HG03025 (cell line): ENCODE data around the gene KCNQ5.
"Not testable (repeated sequence)": the region's sequence is repeated elsewhere in the genome, so short reads cannot be mapped to it uniquely, and the experiment has no call there.

Experiments
- ATAC-seq: cut with Tn5 transposase; IDR thresholded peaks from one replicate; pipeline ENCODE4 v1.9.1; 2021; ENCODE audit warnings: mild to moderate bottlenecking, moderate library complexity; ENCODE audit not compliant: unreplicated experiment, low FRiP score

KCNQ5 gene

GRCh38 chr6:73152966-73153757 is 531.3 kb downstream of the KCNQ5 start:
- ATAC-seq: no peak

- no peak for ATAC-seq
Measured at GRCh38 chr6:73156793-73157767, 535.2 kb downstream of the KCNQ5 start.

GRCh38 chr6:73157870-73158269 is 536.0 kb downstream of the KCNQ5 start:
- no peak for ATAC-seq

- no peak for ATAC-seq
Measured at GRCh38 chr6:73169111-73169510, 547.2 kb downstream of the KCNQ5 start.

- no peak for ATAC-seq
Measured at GRCh38 chr6:73169633-73170032, 547.8 kb downstream of the KCNQ5 start.

GRCh38 chr6:73174646-73175045 is 552.8 kb downstream of the KCNQ5 start:
- ATAC-seq: no peak

GRCh38 chr6:73176057-73176456 is 554.2 kb downstream of the KCNQ5 start:
- no peak for ATAC-seq

GRCh38 chr6:73177221-73177944 is 555.5 kb downstream of the KCNQ5 start:
- no peak for ATAC-seq

- ATAC-seq: no peak
Measured at GRCh38 chr6:73180076-73180738, 558.3 kb downstream of the KCNQ5 start.

GRCh38 chr6:73180763-73181619 is 559.1 kb downstream of the KCNQ5 start:
- peak; percentile 81 for ATAC-seq

- ATAC-seq: peak; percentile 46
Measured at GRCh38 chr6:73182021-73182607, 560.2 kb downstream of the KCNQ5 start.

- ATAC-seq: not testable (repeated sequence)
Measured at GRCh38 chr6:73193302-73193701, 571.4 kb downstream of the KCNQ5 start.

GRCh38 chr6:73194744-73195143 is 572.9 kb downstream of the KCNQ5 start:
- ATAC-seq: no peak

GRCh38 chr6:73200247-73200646 is 578.4 kb downstream of the KCNQ5 start:
- ATAC-seq: no peak

GRCh38 chr6:73200735-73201134 is 578.9 kb downstream of the KCNQ5 start:
- no peak for ATAC-seq

- no peak for ATAC-seq
Measured at GRCh38 chr6:73203098-73203497, 581.2 kb downstream of the KCNQ5 start.

- ATAC-seq: no peak
Measured at GRCh38 chr6:73204252-73204651, 582.4 kb downstream of the KCNQ5 start.

GRCh38 chr6:73207221-73207837 is 585.5 kb downstream of the KCNQ5 start:
- no peak for ATAC-seq
